Left lung (tissue), 10 donors: ENCODE data around the gene ANKRD49. TPM values are rescaled to one million over a fixed set of nuclear protein-coding genes. Genes with fewer than 3 reads are reported as not detected.

Experiments used
- ATAC-seq: fragments of 200-7000 bp; cut with Tn5 transposase; one replicate; pipeline ENCODE4 v1.9.1; 2020; ENCODE audit warnings: moderate library complexity
- DNase-seq, 4 donors: peaks; one replicate each; pipeline ENCODE4 v3.0.0-alpha.2; 2013 to 2020
- H3K27ac ChIP-seq, 2 donors: fragments of 200-600 bp; sonication (generic) in 1 of 2; one replicate each; pipeline versions ENCODE4 v1.5.0 to v1.8.0; 2020 to 2021
- H3K27me3 ChIP-seq, 2 donors: fragments of 200-600 bp; sonication (generic) in 1 of 2; one replicate each; pipeline versions ENCODE4 v1.5.0 to v1.8.0; 2020 to 2021
- H3K36me3 ChIP-seq, 2 donors: fragments of 200-600 bp; sonication (generic) in 1 of 2; one replicate each; pipeline versions ENCODE4 v1.5.0 to v1.8.0; 2020 to 2021
- H3K4me1 ChIP-seq, 2 donors: fragments of 200-600 bp; one replicate each; pipeline ENCODE4 v1.8.0; 2021
- H3K4me3 ChIP-seq, 2 donors: fragments of 200-600 bp; sonication (generic) in 1 of 2; one replicate each; pipeline versions ENCODE4 v1.5.0 to v1.8.0; 2020 to 2021; ENCODE audit warnings: mild to moderate bottlenecking in 1 of 2
- H3K9me3 ChIP-seq, 2 donors: fragments of 200-600 bp; sonication (generic) in 1 of 2; one replicate each; pipeline versions ENCODE4 v1.5.0 to v1.8.0; 2020 to 2021
- intact Hi-C, 2 donors: fragments of 100-400 bp; cut with DNase I; formaldehyde crosslinking; loops; one replicate each; pipeline versions ENCODE4 v1.11.2 to v1.14.2; 2022
- polyA plus RNA-seq, 6 donors: library from polyadenylated mRNA; unstranded; fragments of 120-200 nt; gene quantifications; one replicate each; pipeline ENCODE4 v1.2.1, GENCODE V29; 2013; ENCODE audit not compliant: insufficient read length in 6 of 6
- total RNA-seq, 2 donors: library from RNA; stranded (reverse); fragmentation: NEBNext Ultra II Directional; extraction: Animal tissue kit (Norgen Biotek cat#: 25700); gene quantifications; one replicate each; pipeline ENCODE4 v1.2.1, GENCODE V29; 2021
- TF ChIP-seq, protein P1 (sequence below), 2 donors: fragments of 200-600 bp; sonication (generic) in 1 of 2; IDR thresholded peaks; one replicate each; pipeline versions ENCODE4 v1.5.0 to v1.8.0; 2021; ENCODE audit warnings: antibody characterized with exemption in 2 of 2
- donor health status: DM: no; HTN: yes; CAD: no.
- donor health status: DM: no; HTN: no; CAD: no.

The ANKRD49 gene
- total and polyA plus RNA-seq, 8 donors: 9.8 to 30.5 (median 24.7) TPM

DNA sequence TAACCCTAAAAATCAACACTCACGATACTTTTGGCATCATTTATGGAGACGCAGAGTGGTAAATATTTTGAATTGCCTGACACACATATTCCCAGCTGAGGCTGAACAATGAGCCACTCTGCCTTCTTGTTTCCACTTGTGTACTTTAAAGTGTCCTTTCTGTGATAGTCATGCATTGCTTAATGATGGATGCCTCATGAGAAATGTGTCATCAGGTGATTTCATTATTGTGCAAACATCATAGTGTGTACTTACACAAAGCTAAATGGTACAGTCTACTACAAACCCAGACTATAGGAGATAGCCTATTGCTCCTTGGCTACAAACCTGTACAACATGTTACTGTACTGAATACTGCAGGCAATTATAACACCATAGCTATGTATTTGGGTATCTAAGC is 44.3 kb upstream of the ANKRD49 start:
- peaks cover 0 to 37% of the 10 kb centered on the region in 2 donors for H3K36me3 ChIP-seq
- H3K27me3 ChIP-seq: no peaks in the 10 kb centered on the region
- no peak for DNase-seq
- TF ChIP-seq, protein P1, sequence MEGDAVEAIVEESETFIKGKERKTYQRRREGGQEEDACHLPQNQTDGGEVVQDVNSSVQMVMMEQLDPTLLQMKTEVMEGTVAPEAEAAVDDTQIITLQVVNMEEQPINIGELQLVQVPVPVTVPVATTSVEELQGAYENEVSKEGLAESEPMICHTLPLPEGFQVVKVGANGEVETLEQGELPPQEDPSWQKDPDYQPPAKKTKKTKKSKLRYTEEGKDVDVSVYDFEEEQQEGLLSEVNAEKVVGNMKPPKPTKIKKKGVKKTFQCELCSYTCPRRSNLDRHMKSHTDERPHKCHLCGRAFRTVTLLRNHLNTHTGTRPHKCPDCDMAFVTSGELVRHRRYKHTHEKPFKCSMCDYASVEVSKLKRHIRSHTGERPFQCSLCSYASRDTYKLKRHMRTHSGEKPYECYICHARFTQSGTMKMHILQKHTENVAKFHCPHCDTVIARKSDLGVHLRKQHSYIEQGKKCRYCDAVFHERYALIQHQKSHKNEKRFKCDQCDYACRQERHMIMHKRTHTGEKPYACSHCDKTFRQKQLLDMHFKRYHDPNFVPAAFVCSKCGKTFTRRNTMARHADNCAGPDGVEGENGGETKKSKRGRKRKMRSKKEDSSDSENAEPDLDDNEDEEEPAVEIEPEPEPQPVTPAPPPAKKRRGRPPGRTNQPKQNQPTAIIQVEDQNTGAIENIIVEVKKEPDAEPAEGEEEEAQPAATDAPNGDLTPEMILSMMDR (IDR thresholded peaks at IDR 0.05): no peak
- no peaks in the 10 kb centered on the region for H3K4me1 ChIP-seq
- no peak overlapping the region for H3K27ac ChIP-seq
- intact Hi-C loops: no loop called here
- peak; percentile 52 for ATAC-seq
- no peak overlapping the region for H3K4me3 ChIP-seq
- H3K9me3 ChIP-seq: no peaks in the 10 kb centered on the region

GRCh38 chr11:94450048-94450447 is 43.7 kb upstream of the ANKRD49 start:
- intact Hi-C loops: no loop called here
- H3K9me3 ChIP-seq: no peaks in the 10 kb centered on the region
- no peaks in the 10 kb centered on the region for H3K27me3 ChIP-seq
- no peak overlapping the region for H3K4me3 ChIP-seq
- ATAC-seq (no peak), DNase-seq (no peak)
- H3K36me3 ChIP-seq: peaks cover 0 to 32% of the 10 kb centered on the region in 2 donors
- TF ChIP-seq, protein P1 (IDR thresholded peaks at IDR 0.05): no peak
- H3K4me1 ChIP-seq: no peaks in the 10 kb centered on the region
- no peak overlapping the region for H3K27ac ChIP-seq

- intact Hi-C loops: no loop called here
These were observed 40.8 kb upstream of the ANKRD49 start for GRCh38 chr11:94452988-94453387.

DNA sequence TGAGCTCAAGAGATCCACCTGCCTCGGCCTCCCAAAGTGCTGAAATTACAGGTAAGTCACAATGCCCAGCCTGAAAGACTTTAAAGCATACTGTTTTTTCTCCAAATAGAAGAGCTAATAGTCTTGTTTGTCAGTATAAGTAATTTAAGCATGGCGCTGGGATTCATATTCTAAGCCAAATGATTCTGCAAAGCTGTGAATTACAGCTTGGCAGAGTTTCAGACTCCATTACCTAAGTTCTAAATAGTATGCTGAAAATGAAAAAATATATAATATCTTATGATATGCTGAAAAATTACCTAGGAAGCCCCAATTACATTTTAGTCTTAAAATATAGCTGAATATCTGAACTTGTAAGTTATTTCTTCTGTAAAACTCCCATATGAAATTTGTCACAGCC is 39.5 kb upstream of the ANKRD49 start:
- no peak for ATAC-seq
- H3K9me3 ChIP-seq: no peaks in the 10 kb centered on the region
- TF ChIP-seq, protein P1 (IDR thresholded peaks at IDR 0.05): no peak
- H3K27ac ChIP-seq: no peak overlapping the region
- DNase-seq: no peak
- intact Hi-C loops: no loop called here
- H3K4me1 ChIP-seq: no peaks in the 10 kb centered on the region
- H3K27me3 ChIP-seq: no peaks in the 10 kb centered on the region
- H3K36me3 ChIP-seq: peaks cover 0 to 15% of the 10 kb centered on the region in 2 donors
- H3K4me3 ChIP-seq: no peak overlapping the region

More at GRCh38 chr11:94452988-94453387, 40.8 kb upstream of the ANKRD49 start:
- H3K27ac ChIP-seq: no peak overlapping the region
- H3K4me1 ChIP-seq: no peaks in the 10 kb centered on the region
- no peak overlapping the region for H3K4me3 ChIP-seq
- H3K27me3 ChIP-seq: no peaks in the 10 kb centered on the region
- no peak for DNase-seq
- TF ChIP-seq, protein P1 (IDR thresholded peaks at IDR 0.05): no peak
- H3K36me3 ChIP-seq: peaks cover 0 to 9% of the 10 kb centered on the region in 2 donors
- H3K9me3 ChIP-seq: no peaks in the 10 kb centered on the region
- ATAC-seq: no peak

DNA sequence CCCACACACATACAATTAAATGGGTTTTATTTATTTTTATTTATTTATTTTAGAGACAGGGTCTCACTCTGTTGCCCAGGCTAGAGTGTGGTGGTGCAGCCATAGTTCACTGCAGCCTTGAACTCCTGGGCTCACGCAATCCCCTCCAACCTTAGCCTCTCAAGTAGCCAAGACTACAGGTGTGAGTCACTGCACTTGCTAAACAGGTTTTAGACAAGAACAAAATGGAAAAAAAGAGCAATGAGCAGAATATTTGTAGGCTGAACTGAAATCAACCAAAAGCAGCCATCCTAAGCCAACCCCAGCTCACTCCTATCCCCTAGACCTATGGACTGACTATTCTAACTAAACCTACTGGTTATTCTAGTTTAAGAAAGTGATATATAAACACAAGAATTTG is 37.9 kb upstream of the ANKRD49 start:
- intact Hi-C loops: no loop called here
- Histone ChIP-seq H3K36me3 (peaks cover 0 to 28% of the 10 kb centered on the region in 2 donors), H3K4me3 (no peak overlapping the region), H3K9me3 (no peaks in the 10 kb centered on the region), H3K4me1 (no peaks in the 10 kb centered on the region), H3K27me3 (no peaks in the 10 kb centered on the region), H3K27ac (no peak overlapping the region)
- TF ChIP-seq, protein P1 (IDR thresholded peaks at IDR 0.05): no peak
- DNase-seq: peak in 2 of 4 donors; percentile 6 to 33
- peak; percentile 77 for ATAC-seq
